Activated T-cell treated with anti-CD3 and anti-CD28 coated beads, Interleukin-2, amount 50 U/mL, for 1 hour (primary cell): ENCODE measurements around the gene SPAG6.
A peak's percentile ranks its signal among the peaks of the same experiment; 100 is the strongest.
"Not testable (repeated sequence)": the region's sequence is repeated elsewhere in the genome, so short reads cannot be mapped to it uniquely, and the experiment has no call there.

Source experiments
- DNase-seq: peaks from one replicate; pipeline ENCODE4 v3.0.0-alpha.2; 2020

SPAG6 gene

GRCh38 chr10:22381262-22381661, 36.0 kb downstream of the SPAG6 start:
- DNase-seq, result no peak

GRCh38 chr10:22386503-22386902, 41.2 kb downstream of the SPAG6 start:
- no peak for DNase-seq

- DNase-seq, result no peak
Measured at GRCh38 chr10:22389856-22390589, 44.7 kb downstream of the SPAG6 start.

GRCh38 chr10:22391600-22391999, 46.3 kb downstream of the SPAG6 start:
- no peak for DNase-seq

- DNase-seq, result not testable (repeated sequence)
Measured at GRCh38 chr10:22396195-22396594, 50.9 kb downstream of the SPAG6 start.

- DNase-seq, result not testable (repeated sequence)
Measured at GRCh38 chr10:22406916-22407315, 61.6 kb downstream of the SPAG6 start.

- no peak for DNase-seq
Measured at GRCh38 chr10:22410394-22410793, 65.1 kb downstream of the SPAG6 start.

GRCh38 chr10:22410846-22411245, 65.5 kb downstream of the SPAG6 start:
- no peak for DNase-seq

GRCh38 chr10:22414146-22414545, 68.8 kb downstream of the SPAG6 start:
- DNase-seq, result no peak

GRCh38 chr10:22415072-22415471, 69.8 kb downstream of the SPAG6 start:
- no peak for DNase-seq

- DNase-seq, result no peak
Measured at GRCh38 chr10:22417736-22418268, 72.5 kb downstream of the SPAG6 start.

GRCh38 chr10:22420787-22421517, 75.7 kb downstream of the SPAG6 start:
- DNase-seq, result no peak

GRCh38 chr10:22426653-22427052, 81.4 kb downstream of the SPAG6 start:
- no peak for DNase-seq

- no peak for DNase-seq
Measured at GRCh38 chr10:22427101-22427500, 81.8 kb downstream of the SPAG6 start.

- no peak for DNase-seq
Measured at GRCh38 chr10:22427890-22428571, 82.7 kb downstream of the SPAG6 start.

- DNase-seq, result no peak
Measured at GRCh38 chr10:22429146-22429545, 83.8 kb downstream of the SPAG6 start.

GRCh38 chr10:22429981-22430421, 84.7 kb downstream of the SPAG6 start:
- no peak for DNase-seq

- DNase-seq, result no peak
Measured at GRCh38 chr10:22433875-22434274, 88.6 kb downstream of the SPAG6 start.

GRCh38 chr10:22434521-22434920, 89.2 kb downstream of the SPAG6 start:
- no peak for DNase-seq

GRCh38 chr10:22435650-22436049, 90.4 kb downstream of the SPAG6 start:
- DNase-seq, result peak; percentile 23

GRCh38 chr10:22436526-22436892, 91.2 kb downstream of the SPAG6 start:
- no peak for DNase-seq

GRCh38 chr10:22436893-22437619, 91.8 kb downstream of the SPAG6 start:
- peak; percentile 93 for DNase-seq
